HPDE6-E6E7 (cell line): ENCODE data around the gene TBC1D22A.

Experiments used
- DNase-seq: peaks from one replicate; pipeline ENCODE4 v3.0.0; 2011; ENCODE audit warnings: missing footprints; ENCODE audit errors: extremely low spot score

TBC1D22A gene

GRCh38 chr22:46934746-46935491 is 172.5 kb downstream of the TBC1D22A start:
- DNase-seq = peak; percentile 67

- DNase-seq = no peak
These were observed 173.3 kb downstream of the TBC1D22A start for GRCh38 chr22:46935506-46936377.

- no peak for DNase-seq
These were observed 174.0 kb downstream of the TBC1D22A start for GRCh38 chr22:46936378-46936903.

- no peak for DNase-seq
These were observed 174.7 kb downstream of the TBC1D22A start for GRCh38 chr22:46937185-46937584.

- no peak for DNase-seq
These were observed 175.5 kb downstream of the TBC1D22A start for GRCh38 chr22:46937939-46938338.

- DNase-seq = no peak
These were observed 179.7 kb downstream of the TBC1D22A start for GRCh38 chr22:46941968-46942798.

- DNase-seq = no peak
These were observed 180.6 kb downstream of the TBC1D22A start for GRCh38 chr22:46942799-46943785.

- DNase-seq = no peak
These were observed 183.0 kb downstream of the TBC1D22A start for GRCh38 chr22:46945481-46945880.

GRCh38 chr22:46946383-46946962 is 184.0 kb downstream of the TBC1D22A start:
- DNase-seq = no peak

- DNase-seq = no peak
These were observed 185.2 kb downstream of the TBC1D22A start for GRCh38 chr22:46947516-46948257.

GRCh38 chr22:46948411-46949144 is 186.1 kb downstream of the TBC1D22A start:
- no peak for DNase-seq

GRCh38 chr22:46951350-46951749 is 188.9 kb downstream of the TBC1D22A start:
- no peak for DNase-seq

GRCh38 chr22:46951973-46952372 is 189.5 kb downstream of the TBC1D22A start:
- DNase-seq = no peak

GRCh38 chr22:46953968-46954765 is 191.7 kb downstream of the TBC1D22A start:
- no peak for DNase-seq

GRCh38 chr22:46954781-46955180 is 192.3 kb downstream of the TBC1D22A start:
- no peak for DNase-seq

GRCh38 chr22:46956498-46957215 is 194.2 kb downstream of the TBC1D22A start:
- DNase-seq = no peak

GRCh38 chr22:46957521-46957920 is 195.1 kb downstream of the TBC1D22A start:
- DNase-seq = no peak
